ENCODE results near the gene SNX25. TPM values are rescaled to one million over a fixed set of nuclear protein-coding genes. Genes with fewer than 3 reads are reported as not detected.
A peak's percentile ranks its signal among the peaks of the same experiment; 100 is the strongest.

Gene SNX25
- total and polyA plus RNA-seq, 2 of the 13 experiments (the other 11 are each of a cell fraction or from before 2014, with no cell fraction given) = 23.4 to 23.5 TPM

DNA sequence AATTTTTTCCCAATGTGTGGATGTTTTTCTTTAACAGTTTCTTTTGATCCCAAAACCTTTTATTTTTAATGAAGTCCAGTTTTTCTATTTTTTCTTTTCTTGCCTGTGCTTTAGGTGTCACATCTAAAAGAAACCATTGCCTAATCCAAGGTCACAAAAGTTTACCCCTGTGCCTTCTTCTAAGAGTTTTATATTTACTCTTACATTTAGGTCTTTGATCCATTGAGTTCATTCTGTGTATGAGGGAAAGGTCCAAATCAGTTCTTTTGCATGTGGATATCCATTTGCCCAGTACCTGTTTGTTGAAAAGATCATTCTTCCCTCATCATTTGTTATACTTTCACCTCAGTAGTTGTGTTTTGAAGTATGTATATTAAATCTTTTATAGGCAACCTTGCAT is 173.4 kb downstream of the SNX25 start (continued):
- TF ChIP-seq, protein P1, sequence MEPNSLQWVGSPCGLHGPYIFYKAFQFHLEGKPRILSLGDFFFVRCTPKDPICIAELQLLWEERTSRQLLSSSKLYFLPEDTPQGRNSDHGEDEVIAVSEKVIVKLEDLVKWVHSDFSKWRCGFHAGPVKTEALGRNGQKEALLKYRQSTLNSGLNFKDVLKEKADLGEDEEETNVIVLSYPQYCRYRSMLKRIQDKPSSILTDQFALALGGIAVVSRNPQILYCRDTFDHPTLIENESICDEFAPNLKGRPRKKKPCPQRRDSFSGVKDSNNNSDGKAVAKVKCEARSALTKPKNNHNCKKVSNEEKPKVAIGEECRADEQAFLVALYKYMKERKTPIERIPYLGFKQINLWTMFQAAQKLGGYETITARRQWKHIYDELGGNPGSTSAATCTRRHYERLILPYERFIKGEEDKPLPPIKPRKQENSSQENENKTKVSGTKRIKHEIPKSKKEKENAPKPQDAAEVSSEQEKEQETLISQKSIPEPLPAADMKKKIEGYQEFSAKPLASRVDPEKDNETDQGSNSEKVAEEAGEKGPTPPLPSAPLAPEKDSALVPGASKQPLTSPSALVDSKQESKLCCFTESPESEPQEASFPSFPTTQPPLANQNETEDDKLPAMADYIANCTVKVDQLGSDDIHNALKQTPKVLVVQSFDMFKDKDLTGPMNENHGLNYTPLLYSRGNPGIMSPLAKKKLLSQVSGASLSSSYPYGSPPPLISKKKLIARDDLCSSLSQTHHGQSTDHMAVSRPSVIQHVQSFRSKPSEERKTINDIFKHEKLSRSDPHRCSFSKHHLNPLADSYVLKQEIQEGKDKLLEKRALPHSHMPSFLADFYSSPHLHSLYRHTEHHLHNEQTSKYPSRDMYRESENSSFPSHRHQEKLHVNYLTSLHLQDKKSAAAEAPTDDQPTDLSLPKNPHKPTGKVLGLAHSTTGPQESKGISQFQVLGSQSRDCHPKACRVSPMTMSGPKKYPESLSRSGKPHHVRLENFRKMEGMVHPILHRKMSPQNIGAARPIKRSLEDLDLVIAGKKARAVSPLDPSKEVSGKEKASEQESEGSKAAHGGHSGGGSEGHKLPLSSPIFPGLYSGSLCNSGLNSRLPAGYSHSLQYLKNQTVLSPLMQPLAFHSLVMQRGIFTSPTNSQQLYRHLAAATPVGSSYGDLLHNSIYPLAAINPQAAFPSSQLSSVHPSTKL (CRISPR knock-in tag; IDR thresholded peaks at IDR 0.05) = peak; percentile 84
- peak; percentile 31; the same call in 1 of the 2 replicates for TF ChIP-seq GFI1 (CRISPR knock-in tag; IDR thresholded peaks at IDR 0.05; ENCODE audit: borderline replicate concordance)

GRCh38 chr4:185383451-185383850 is 174.1 kb downstream of the SNX25 start:
- WGBS (ENCODE audit: low lambda C conversion rate) = 82% methylated on average over 4 of the region's 4 CpGs
- ChIA-PET CTCF (ENCODE audit: low intra/inter-chr PET ratio, low total read pairs) (no interaction called here), POLR2A (no interaction called here)
- Histone ChIP-seq H3K27ac (ENCODE audit: extremely low read length, insufficient read depth, low read length) (no peak overlapping the region), H2AFZ (ENCODE audit: low read length) (no peak overlapping the region), H3K4me3 (replicated peaks in 1 of 3; ENCODE audit: insufficient read depth in 1 of 3, low read depth in 2 of 3, low read length in 3 of 3) (no peak overlapping the region), H3K79me2 (ENCODE audit: insufficient read depth, low read length) (no peaks in the 10 kb centered on the region), H3K9ac (ENCODE audit: insufficient read depth, low read depth, low read length) (no peak overlapping the region), H4K20me1 (ENCODE audit: insufficient read depth, low read length) (no peaks in the 10 kb centered on the region), H3K4me2 (ENCODE audit: low read depth, low read length) (no peak overlapping the region), H3K36me3 (replicated peaks in 1 of 2; ENCODE audit: control insufficient read depth in 1 of 2, insufficient read depth in 2 of 2, low read length in 2 of 2) (no peaks in the 10 kb centered on the region), H3K9me3 (ENCODE audit: low read length) (no peaks in the 10 kb centered on the region), H3K4me1 (ENCODE audit: insufficient read depth, low read length) (peaks cover 51% of the 10 kb centered on the region), H3K27me3 (ENCODE audit: control insufficient read depth in 1 of 2, insufficient read depth in 2 of 2, low read length in 2 of 2) (no peaks in the 10 kb centered on the region)
- DNase-seq (ENCODE audit: low spot score) (no peak), FAIRE-seq (no peak), ATAC-seq (no peak)
- BruUV-seq (replicated peaks) = no TSS peak
- intact Hi-C loops (cut with micrococcal nuclease; ENCODE audit: unreplicated experiment) (no loop called here), in situ Hi-C loops (cut with HindIII; ENCODE audit: extremely low pct_ligation_motif_present, low pct_unique_long_range_greater_than_20kb) (no loop called here)
- TF ChIP-seq HNF4G (IDR thresholded peaks at IDR 0.05; ENCODE audit: borderline replicate concordance, low read depth, low read length) (no peak), HNF4G (CRISPR knock-in tag; IDR thresholded peaks at IDR 0.05; ENCODE audit: borderline replicate concordance, low read depth) (no peak), TBL1XR1 (IDR thresholded peaks at IDR 0.05; ENCODE audit: borderline replicate concordance, low read length, partially characterized antibody) (no peak), KLF12 (CRISPR knock-in tag; IDR thresholded peaks at IDR 0.05; ENCODE audit: borderline replicate concordance) (no peak), ARID2 (CRISPR knock-in tag; IDR thresholded peaks at IDR 0.05; ENCODE audit: borderline replicate concordance) (no peak), CBX1 (IDR thresholded peaks at IDR 0.05; ENCODE audit: low read depth) (no peak)
